Fibroblast of lung (primary cell): ENCODE results near the gene ZSCAN26.

Experiments used
- CTCF ChIP-seq, 2 donors: IDR thresholded peaks in 1 of 2; conservative IDR thresholded peaks in 1 of 2; 1 replicate in 1 of 2; 2 replicates in 1 of 2; pipeline ENCODE4 v1.5.1; 2011 to 2012; ENCODE audit warnings: low read length in 2 of 2, control low read depth in 1 of 2, inconsistent platforms in 1 of 2, low read depth in 1 of 2, mild to moderate bottlenecking in 1 of 2
- EZH2 ChIP-seq: IDR thresholded peaks from 2 replicates; pipeline ENCODE4 v1.5.1; 2012; ENCODE audit warnings: low read length, control low read depth, mild to moderate bottlenecking; ENCODE audit errors: missing control alignments

DNA sequence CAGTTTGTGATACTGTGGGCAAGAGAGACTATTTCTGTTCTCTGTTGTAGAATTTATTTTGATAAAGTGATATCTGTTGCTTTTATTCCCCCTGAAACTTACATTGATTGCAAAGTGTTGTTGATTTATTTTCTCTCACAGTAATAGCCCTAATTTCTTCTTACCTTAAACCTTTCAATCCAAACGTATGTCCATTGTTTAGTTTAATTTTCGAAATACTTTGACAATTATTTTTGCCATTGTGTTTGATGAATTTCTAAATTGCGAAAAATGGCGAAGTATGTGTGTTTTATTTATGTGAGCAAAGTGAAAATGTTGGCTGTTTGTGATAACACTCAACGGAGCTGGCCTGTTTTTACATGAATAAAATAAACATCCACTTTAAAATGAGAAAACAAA, 381 bp upstream of the ZSCAN26 start:
- TF ChIP-seq CTCF (conservative IDR thresholded peaks at IDR 0.05 in 1 of 2, IDR thresholded peaks at IDR 0.05 in 1 of 2; ENCODE audit: low read depth in 1 of 2, low read length in 2 of 2) (no peak), EZH2 (no peak)
